Type B pancreatic cell (in vitro differentiated cells): ENCODE measurements around the gene CISD3. TPM values are rescaled to one million over a fixed set of nuclear protein-coding genes. Genes with fewer than 3 reads are reported as not detected.

Experiments
- DNase-seq: peaks from one replicate; pipeline ENCODE4 v3.0.0; 2021; ENCODE audit warnings: mixed read lengths; ENCODE audit not compliant: unreplicated experiment; ENCODE audit errors: extremely low spot score
- H3K27ac Mint-ChIP-seq: 2 replicates; pipeline ENCODE4 v1.8.0; 2021; ENCODE audit warnings: mild to moderate bottlenecking, mixed read lengths
- H3K27me3 Mint-ChIP-seq: 2 replicates; pipeline ENCODE4 v1.8.0; 2021; ENCODE audit warnings: mixed read lengths
- H3K36me3 Mint-ChIP-seq: 2 replicates; pipeline ENCODE4 v1.8.0; 2021; ENCODE audit warnings: mixed read lengths
- H3K4me1 Mint-ChIP-seq: one replicate; pipeline ENCODE4 v1.8.0; 2021; ENCODE audit warnings: mixed read lengths; ENCODE audit not compliant: unreplicated experiment
- H3K4me3 Mint-ChIP-seq: 2 replicates; pipeline ENCODE4 v1.8.0; 2021; ENCODE audit warnings: mild to moderate bottlenecking, mixed read lengths
- H3K9me3 Mint-ChIP-seq: 2 replicates; pipeline ENCODE4 v1.8.0; 2021; ENCODE audit warnings: mixed read lengths
- total RNA-seq: library from RNA; stranded (reverse); gene quantifications from 2 replicates; pipeline ENCODE4 v1.2.1, GENCODE V29; 2021; ENCODE audit warnings: low replicate concordance
- TF ChIP-seq, protein P1 (sequence below): fragments of 200-600 bp; sonication (generic); conservative IDR thresholded peaks from 2 replicates; pipeline ENCODE4 v1.5.0; 2021; ENCODE audit warnings: antibody characterized with exemption, mild to moderate bottlenecking

CISD3 gene
- total RNA-seq, 1 donor from 2014 or later: 12.8 TPM

DNA sequence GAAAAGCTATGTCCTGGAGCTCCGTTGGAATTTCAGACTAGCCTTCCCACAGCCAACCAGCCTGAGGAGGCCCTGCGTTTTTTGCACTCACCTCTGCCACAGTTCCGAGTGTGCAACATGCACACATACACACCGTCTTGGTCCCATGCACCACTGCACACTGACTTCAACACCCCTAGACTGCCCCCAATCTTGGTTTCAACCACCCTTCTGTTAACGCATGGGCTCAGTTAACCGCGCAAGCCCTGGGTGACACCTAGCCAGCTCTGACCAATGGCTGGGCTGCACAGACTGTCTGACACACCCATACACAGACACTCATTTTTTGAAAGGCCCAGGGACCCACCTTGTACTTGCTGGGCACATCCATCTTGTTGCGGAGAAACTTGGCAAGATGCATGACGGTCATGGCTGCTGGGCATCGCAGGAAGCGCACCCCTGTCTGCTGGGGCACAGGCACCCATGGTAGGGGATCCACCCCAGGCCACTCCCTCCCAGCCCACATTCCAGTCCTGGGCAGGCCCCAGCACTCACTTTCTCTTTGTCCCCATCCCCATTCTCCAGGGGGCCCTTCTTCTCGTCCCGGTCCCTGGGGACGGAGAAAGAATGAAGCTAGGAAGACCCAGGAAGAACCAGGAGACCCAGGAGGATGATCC is 8.0 kb downstream of the CISD3 start:
- H3K4me3 Mint-ChIP-seq: no peak overlapping the region
- no peaks in the 10 kb centered on the region for H3K9me3 Mint-ChIP-seq
- DNase-seq: no peak
- no peaks in the 10 kb centered on the region for H3K27me3 Mint-ChIP-seq
- TF ChIP-seq, protein P1, sequence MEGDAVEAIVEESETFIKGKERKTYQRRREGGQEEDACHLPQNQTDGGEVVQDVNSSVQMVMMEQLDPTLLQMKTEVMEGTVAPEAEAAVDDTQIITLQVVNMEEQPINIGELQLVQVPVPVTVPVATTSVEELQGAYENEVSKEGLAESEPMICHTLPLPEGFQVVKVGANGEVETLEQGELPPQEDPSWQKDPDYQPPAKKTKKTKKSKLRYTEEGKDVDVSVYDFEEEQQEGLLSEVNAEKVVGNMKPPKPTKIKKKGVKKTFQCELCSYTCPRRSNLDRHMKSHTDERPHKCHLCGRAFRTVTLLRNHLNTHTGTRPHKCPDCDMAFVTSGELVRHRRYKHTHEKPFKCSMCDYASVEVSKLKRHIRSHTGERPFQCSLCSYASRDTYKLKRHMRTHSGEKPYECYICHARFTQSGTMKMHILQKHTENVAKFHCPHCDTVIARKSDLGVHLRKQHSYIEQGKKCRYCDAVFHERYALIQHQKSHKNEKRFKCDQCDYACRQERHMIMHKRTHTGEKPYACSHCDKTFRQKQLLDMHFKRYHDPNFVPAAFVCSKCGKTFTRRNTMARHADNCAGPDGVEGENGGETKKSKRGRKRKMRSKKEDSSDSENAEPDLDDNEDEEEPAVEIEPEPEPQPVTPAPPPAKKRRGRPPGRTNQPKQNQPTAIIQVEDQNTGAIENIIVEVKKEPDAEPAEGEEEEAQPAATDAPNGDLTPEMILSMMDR: no peak
- H3K27ac Mint-ChIP-seq: no peak overlapping the region
- peaks cover 31% of the 10 kb centered on the region for H3K4me1 Mint-ChIP-seq
- H3K36me3 Mint-ChIP-seq: peaks cover 4% of the 10 kb centered on the region

DNA sequence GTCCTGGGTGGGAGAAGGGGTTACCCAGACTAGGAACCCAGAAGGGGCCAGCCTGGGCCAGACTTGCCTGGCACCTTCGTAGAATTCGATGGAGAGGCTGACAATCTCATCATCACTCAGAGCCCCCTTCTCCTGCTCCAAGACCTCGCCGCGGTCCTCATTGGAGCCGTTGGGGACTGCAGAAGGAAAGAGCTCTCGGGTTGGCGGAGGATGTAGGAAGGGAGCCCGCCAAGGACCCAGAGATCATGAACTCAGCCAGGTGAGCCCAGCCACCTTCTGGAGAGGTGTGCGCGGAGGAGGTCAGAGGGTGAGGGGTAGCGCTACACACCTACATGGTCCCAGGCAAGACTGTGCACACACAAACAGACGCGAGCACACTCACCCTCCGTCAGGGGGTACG is 8.5 kb downstream of the CISD3 start:
- Mint-ChIP-seq H3K27ac (no peak overlapping the region), H3K27me3 (no peaks in the 10 kb centered on the region), H3K36me3 (peaks cover 4% of the 10 kb centered on the region), H3K4me3 (no peak overlapping the region), H3K9me3 (no peaks in the 10 kb centered on the region), H3K4me1 (peaks cover 32% of the 10 kb centered on the region)
- TF ChIP-seq, protein P1: no peak
- DNase-seq: no peak

DNA sequence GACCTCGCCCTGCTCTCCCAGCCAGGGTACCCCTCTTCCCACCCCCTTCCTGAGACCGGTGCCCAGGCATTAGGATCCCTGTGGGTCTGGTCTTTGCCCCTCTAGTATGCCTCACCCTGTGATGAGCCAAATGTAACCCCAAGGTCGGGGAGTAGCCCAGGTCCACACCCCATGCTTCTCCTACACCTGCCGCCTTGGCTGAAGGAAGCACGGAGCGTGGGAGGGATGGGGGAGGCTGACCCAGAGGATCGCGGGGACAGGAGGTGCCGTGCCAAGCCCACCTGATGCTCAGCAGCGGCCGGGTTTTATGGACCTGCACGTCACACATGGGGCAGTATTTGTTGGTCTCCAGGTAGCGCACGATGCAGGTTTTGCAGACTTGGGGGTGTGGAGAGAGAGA is 9.2 kb downstream of the CISD3 start:
- Mint-ChIP-seq H3K27ac (no peak overlapping the region), H3K27me3 (no peaks in the 10 kb centered on the region), H3K4me3 (no peak overlapping the region), H3K9me3 (no peaks in the 10 kb centered on the region), H3K4me1 (peaks cover 36% of the 10 kb centered on the region), H3K36me3 (peaks cover 4% of the 10 kb centered on the region)
- DNase-seq: no peak
- TF ChIP-seq, protein P1: no peak

- no peak for DNase-seq
- Mint-ChIP-seq H3K4me3 (no peak overlapping the region), H3K27me3 (no peaks in the 10 kb centered on the region), H3K36me3 (peaks cover 4% of the 10 kb centered on the region), H3K9me3 (no peaks in the 10 kb centered on the region), H3K4me1 (peaks cover 37% of the 10 kb centered on the region), H3K27ac (no peak overlapping the region)
- TF ChIP-seq, protein P1: no peak
Observed at GRCh38 chr17:38740044-38740443, 9.9 kb downstream of the CISD3 start.

GRCh38 chr17:38740806-38741205 is 10.7 kb downstream of the CISD3 start:
- Mint-ChIP-seq H3K27ac (no peak overlapping the region), H3K36me3 (peaks cover 4% of the 10 kb centered on the region), H3K4me1 (peaks cover 41% of the 10 kb centered on the region), H3K27me3 (no peaks in the 10 kb centered on the region), H3K9me3 (no peaks in the 10 kb centered on the region), H3K4me3 (no peak overlapping the region)
- no peak for DNase-seq
- TF ChIP-seq, protein P1: no peak
